ENCODE data around the gene RAB28.

Gene RAB28

GRCh38 chr4:13484122-13484748 is at the start of gene RAB28:
Gene RAB28 (minus strand): TSS chr4:13484340.
- DNase-seq (ENCODE audit: low read depth in 2 of 2), result peak; percentile 84 to 86

GRCh38 chr4:13531625-13531998 is 47.5 kb upstream of the RAB28 start:
- no peak for DNase-seq (ENCODE audit: low read depth in 2 of 2)

DNA sequence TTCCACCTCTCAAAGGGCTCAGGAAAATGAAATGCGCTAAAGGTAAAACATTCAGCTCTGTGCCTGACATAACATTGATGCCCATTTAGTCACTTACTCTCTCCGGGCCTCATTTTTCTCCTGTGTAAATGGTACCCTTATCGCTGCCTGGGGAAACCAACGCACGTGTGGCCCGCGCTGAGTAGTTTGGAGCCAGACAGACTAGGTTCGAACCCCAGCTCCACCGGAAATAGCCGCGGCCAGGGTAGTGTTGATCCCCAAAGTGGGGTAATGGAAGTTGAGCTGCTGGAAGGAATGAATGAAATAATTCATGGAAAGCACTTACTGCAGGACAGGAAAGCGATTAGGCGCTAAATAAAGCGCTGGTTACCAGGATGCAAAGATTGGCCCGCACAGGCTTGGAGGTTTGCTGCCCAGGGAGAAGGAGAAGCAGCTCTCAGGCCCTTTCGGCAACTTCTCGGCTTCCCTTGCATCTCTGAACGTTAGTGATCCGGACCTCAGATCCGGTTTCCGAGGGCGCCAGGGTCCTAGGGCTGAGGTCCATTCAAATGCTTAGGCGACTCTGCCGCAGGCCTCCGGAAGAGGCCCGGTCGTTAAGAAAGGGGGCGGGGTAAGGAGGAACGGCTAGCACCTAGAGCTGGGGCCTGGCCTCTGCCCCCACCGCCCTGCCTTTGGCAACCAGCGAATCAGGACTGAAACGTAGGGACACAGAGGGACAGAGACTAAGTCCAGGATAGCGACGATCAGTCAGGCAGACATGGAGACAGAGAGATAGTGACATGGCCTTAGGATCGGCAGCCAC is 46.9 kb upstream of the RAB28 start:
- DNase-seq (ENCODE audit: low read depth in 2 of 2), result no peak

GRCh38 chr4:13529128-13529919 is 45.2 kb upstream of the RAB28 start:
- DNase-seq (ENCODE audit: low read depth in 2 of 2), result no peak

GRCh38 chr4:13528821-13529127 is 44.6 kb upstream of the RAB28 start:
- DNase-seq (ENCODE audit: low read depth in 2 of 2), result no peak

- no peak for DNase-seq (ENCODE audit: low read depth in 2 of 2)
Measured at GRCh38 chr4:13527981-13528820, 44.1 kb upstream of the RAB28 start.

- DNase-seq (ENCODE audit: low read depth in 2 of 2), result no peak
Measured at GRCh38 chr4:13527192-13527980, 43.2 kb upstream of the RAB28 start.

DNA sequence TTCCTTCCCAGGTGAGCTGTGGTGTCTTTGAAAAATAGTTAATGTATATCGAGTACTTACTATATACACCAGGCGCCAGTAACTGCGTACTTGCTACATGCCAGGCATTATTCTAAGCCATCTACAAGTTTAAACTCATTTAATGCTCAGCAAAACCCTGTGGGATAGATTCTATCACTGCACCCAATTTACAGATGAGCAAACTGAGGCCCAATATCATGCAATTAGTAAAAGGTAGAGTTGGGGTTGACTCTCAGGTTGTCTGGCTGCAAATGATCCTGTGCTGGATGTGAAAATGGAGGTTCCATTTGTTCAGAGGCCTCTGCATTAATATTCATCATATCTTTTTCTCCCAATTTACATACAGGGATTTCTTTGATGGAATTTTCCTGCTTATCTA is 42.5 kb upstream of the RAB28 start:
- no peak for DNase-seq (ENCODE audit: low read depth in 2 of 2)

- DNase-seq (ENCODE audit: low read depth in 2 of 2), result no peak
Measured at GRCh38 chr4:13525606-13526281, 41.6 kb upstream of the RAB28 start.

DNA sequence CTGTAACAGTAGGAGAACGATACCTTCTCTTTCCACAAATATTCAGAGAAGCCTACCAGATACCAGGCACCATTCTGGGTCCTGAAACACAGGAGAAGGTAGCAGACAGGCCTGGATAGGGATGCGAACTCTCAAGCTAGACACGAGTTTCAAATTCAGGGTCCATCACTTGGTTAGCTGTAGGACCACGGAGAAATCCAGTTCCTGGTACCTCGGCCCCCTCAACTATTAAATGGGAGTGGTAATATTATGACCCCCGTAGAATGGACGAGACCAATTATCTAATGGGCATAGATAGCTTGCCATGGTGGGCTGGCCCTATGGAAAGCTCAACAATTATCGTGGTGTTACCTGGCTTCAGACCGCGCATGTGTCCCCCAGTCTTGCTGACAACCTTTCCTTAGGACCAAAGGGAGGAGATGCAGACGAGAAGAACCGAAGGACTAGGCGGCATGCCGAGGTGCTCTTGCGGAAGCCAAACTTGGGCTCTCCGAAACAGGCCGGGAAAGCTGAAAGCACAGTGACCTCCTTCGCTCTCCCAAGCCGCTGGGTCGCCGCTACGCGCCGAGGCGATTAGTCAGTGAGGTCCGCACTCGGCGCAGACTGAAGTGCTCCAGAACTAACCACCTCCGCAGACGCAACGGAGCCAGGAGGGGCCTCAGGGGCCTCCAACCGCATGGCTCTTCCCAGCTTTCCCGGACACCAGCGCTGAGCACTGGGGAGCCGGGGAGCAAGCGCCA is 40.5 kb upstream of the RAB28 start:
- no peak for DNase-seq (ENCODE audit: low read depth in 2 of 2)

GRCh38 chr4:13523591-13524503 is 39.7 kb upstream of the RAB28 start:
- no peak for DNase-seq (ENCODE audit: low read depth in 2 of 2)

DNA sequence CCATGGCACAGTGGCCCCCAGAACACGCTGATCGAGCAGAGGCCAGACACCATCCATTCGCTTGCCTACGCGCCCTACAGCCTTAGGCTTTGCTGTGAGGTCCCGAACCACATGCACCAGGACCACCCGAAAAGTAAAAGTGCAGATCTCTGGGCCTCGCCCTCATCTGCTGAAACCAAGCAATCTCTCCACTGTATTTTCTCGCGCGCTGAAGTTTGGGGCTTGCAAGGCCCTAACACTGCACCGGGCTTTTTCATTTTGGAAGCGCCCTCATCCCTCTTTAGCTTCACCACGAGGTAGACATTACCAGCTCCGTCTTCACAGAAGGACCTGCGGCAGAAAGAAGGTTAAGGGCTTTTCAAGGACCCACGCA is 39.0 kb upstream of the RAB28 start:
- DNase-seq (ENCODE audit: low read depth in 2 of 2), result no peak

DNA sequence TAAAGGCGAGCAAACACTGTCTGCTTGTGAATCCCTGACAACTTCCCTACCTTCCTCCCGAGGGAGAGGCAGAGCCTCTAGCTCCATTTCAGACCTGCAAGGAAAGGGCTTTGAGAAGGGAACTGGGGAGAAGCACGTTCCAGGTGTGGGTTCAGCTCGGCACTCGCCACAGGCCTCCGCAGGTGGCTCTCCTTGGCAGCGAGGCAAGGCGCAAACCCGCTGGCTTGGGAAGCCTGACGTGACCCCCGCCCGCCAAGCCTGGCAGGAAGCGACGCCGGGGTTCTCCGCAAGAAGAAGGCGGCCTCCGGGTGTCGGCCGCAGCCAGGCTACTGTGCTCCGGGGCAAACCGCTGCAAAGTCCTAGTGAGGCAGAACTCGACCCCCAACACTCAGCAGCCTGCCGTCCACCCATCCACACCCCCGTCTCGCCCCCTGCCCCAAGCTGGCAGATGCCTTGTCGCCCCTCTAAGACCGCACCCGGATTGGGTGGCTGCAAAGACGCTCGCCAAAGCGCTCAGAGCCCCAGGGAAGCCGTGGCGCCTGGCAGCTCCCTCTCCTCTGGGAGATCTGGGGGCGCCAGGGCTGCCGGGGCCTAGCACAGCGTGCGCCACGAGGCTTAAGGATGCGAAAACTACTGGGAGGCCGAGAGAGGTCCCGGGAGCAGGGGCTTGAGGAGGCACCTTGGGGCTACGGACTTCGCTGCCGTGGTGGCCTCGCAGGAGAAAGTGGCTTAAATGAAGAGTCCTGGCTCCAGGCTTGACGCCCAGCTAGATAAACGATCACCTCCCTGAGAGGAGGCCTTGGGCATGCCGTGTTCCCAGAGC is 38.4 kb upstream of the RAB28 start:
- DNase-seq (ENCODE audit: low read depth in 2 of 2), result no peak

- no peak for DNase-seq (ENCODE audit: low read depth in 2 of 2)
Measured at GRCh38 chr4:13521047-13521446, 36.9 kb upstream of the RAB28 start.

DNA sequence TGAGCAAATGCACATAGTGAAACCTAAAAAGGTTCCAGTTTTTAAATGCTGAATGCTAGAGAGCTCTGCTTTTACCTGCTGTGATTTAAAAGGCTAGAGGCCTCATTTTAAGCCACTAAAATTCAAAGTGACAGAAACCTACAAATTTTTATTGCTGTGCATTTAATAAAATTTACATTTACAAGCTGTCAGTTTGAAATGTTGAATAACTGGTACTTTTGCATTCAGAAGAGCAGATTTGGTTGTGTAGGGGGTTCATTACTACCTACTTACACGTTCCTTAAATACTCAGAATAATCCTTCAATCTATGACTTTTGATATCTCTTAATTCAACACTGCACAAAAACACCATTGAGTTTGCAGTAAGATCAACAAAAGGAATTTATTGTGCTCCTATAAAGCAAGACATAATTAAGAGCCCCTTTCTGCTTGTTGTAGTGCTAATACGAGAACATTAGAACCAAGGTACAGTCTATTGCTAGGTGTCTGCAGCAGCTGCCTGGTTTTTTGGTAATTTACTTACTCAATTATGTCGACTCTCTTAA is 32.2 kb upstream of the RAB28 start:
- no peak for DNase-seq (ENCODE audit: low read depth in 2 of 2)

GRCh38 chr4:13515268-13515667 is 31.1 kb upstream of the RAB28 start:
- no peak for DNase-seq (ENCODE audit: low read depth in 2 of 2)

GRCh38 chr4:13514722-13515121 is 30.6 kb upstream of the RAB28 start:
- DNase-seq (ENCODE audit: low read depth in 2 of 2), result no peak

DNA sequence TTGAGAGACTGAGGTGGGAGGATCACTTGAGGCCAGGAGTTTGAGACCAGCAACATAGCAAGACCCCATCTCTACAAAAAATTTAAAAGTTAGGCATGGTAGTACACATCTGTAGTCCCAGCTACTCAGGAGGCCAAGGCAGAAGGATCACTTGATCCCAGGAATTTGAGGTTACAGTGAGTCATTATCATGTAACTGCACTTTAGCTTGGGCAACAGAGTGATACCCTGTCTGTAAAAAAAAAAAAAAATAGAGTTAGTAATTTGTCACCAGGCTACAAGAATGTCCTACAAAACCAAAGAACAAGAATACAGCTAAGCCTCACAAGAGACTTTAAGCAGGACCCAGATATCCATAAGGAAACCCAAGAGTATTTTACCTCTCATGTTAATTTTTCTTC is 27.0 kb upstream of the RAB28 start:
- no peak for DNase-seq (ENCODE audit: low read depth in 2 of 2)
